ENCODE measurements around the gene ADAMTS12.

- TF ChIP-seq CTCF (IDR thresholded peaks at IDR 0.05) (no peak), POLR2AphosphoS5 (IDR thresholded peaks at IDR 0.05) (no peak)
These were observed 287.3 kb downstream of the ADAMTS12 start for GRCh38 chr5:33604503-33604902.
